ENCODE results near the gene ZNF576.

Gene ZNF576

GRCh38 chr19:43618921-43619261 is 22.5 kb downstream of the ZNF576 start:
- peak; percentile 74 for DNase-seq (ENCODE audit: low read depth)
- H3K4me3 ChIP-seq (ENCODE audit: low read depth, low read length): peak overlapping the region; percentile 91
- TF ChIP-seq MAX (IDR thresholded peaks at IDR 0.05; ENCODE audit: low read depth, low read length) (no peak), MYC (IDR thresholded peaks at IDR 0.05; ENCODE audit: low read depth, low read length) (no peak), CTCF (IDR thresholded peaks at IDR 0.05; ENCODE audit: low read depth, low read length) (no peak), POLR2A (IDR thresholded peaks at IDR 0.05; ENCODE audit: extremely low read depth, insufficient read length) (no peak)

- TF ChIP-seq MYC (IDR thresholded peaks at IDR 0.05; ENCODE audit: low read depth, low read length) (peak; percentile 55; the same call in 1 of the 2 replicates), MAX (IDR thresholded peaks at IDR 0.05; ENCODE audit: low read depth, low read length) (peak; percentile 31; the same call in 1 of the 2 replicates), CTCF (IDR thresholded peaks at IDR 0.05; ENCODE audit: low read depth, low read length) (no peak), POLR2A (IDR thresholded peaks at IDR 0.05; ENCODE audit: extremely low read depth, insufficient read length) (peak; percentile 70)
- DNase-seq (ENCODE audit: low read depth): peak; percentile 88
- peak within 1 kb of the TSS; percentile 91 for H3K4me3 ChIP-seq (ENCODE audit: low read depth, low read length)
Observed at GRCh38 chr19:43619262-43620060, 23.1 kb downstream of the ZNF576 start, which contains the start of gene ZNF428. TSS of gene ZNF428 (minus strand) at chr19:43619629. CDS start at chr19:43614304, 5,325 bp downstream.

- no peak for DNase-seq (ENCODE audit: low read depth)
- TF ChIP-seq CTCF (IDR thresholded peaks at IDR 0.05; ENCODE audit: low read depth, low read length) (no peak), MYC (IDR thresholded peaks at IDR 0.05; ENCODE audit: low read depth, low read length) (no peak), MAX (IDR thresholded peaks at IDR 0.05; ENCODE audit: low read depth, low read length) (no peak), POLR2A (IDR thresholded peaks at IDR 0.05; ENCODE audit: extremely low read depth, insufficient read length) (no peak)
- peak overlapping the region; percentile 91 for H3K4me3 ChIP-seq (ENCODE audit: low read depth, low read length)
Observed at GRCh38 chr19:43620061-43621001, 23.9 kb downstream of the ZNF576 start.

GRCh38 chr19:43622070-43622469 is 25.7 kb downstream of the ZNF576 start:
- DNase-seq (ENCODE audit: low read depth): no peak
- no peak overlapping the region for H3K4me3 ChIP-seq (ENCODE audit: low read depth, low read length)
- TF ChIP-seq MYC (IDR thresholded peaks at IDR 0.05; ENCODE audit: low read depth, low read length) (no peak), MAX (IDR thresholded peaks at IDR 0.05; ENCODE audit: low read depth, low read length) (no peak), CTCF (IDR thresholded peaks at IDR 0.05; ENCODE audit: low read depth, low read length) (no peak), POLR2A (IDR thresholded peaks at IDR 0.05; ENCODE audit: extremely low read depth, insufficient read length) (no peak)

- H3K4me3 ChIP-seq (ENCODE audit: low read depth, low read length): no peak overlapping the region
- no peak for DNase-seq (ENCODE audit: low read depth)
- TF ChIP-seq MAX (IDR thresholded peaks at IDR 0.05; ENCODE audit: low read depth, low read length) (no peak), MYC (IDR thresholded peaks at IDR 0.05; ENCODE audit: low read depth, low read length) (no peak), POLR2A (IDR thresholded peaks at IDR 0.05; ENCODE audit: extremely low read depth, insufficient read length) (no peak), CTCF (IDR thresholded peaks at IDR 0.05; ENCODE audit: low read depth, low read length) (no peak)
Observed at GRCh38 chr19:43622956-43623355, 26.6 kb downstream of the ZNF576 start.

Data from NB4 (cell line).